Gastroesophageal sphincter (tissue), 4 donors: ENCODE measurements around the gene TCEAL4. TPM values are rescaled to one million over a fixed set of nuclear protein-coding genes. Genes with fewer than 3 reads are reported as not detected.

Experiments
- ATAC-seq: fragments of 150-250 bp; one replicate; pipeline ENCODE4 v1.9.1; 2016; ENCODE audit warnings: mild to moderate bottlenecking, moderate library complexity
- H3K27ac ChIP-seq, 4 donors: fragments of 200-600 bp; sonication (generic) in 3 of 4; 1 replicate in 3 of 4; 2 replicates in 1 of 4; pipeline ENCODE4 v1.5.1; 2016 to 2019
- H3K27me3 ChIP-seq: fragments of 200-600 bp; sonication (generic); one replicate; pipeline ENCODE4 v1.5.1; 2019
- H3K36me3 ChIP-seq, 2 donors: fragments of 200-600 bp; sonication (generic); one replicate each; pipeline ENCODE4 v1.5.1; 2019; ENCODE audit warnings: control low read depth in 1 of 2
- H3K4me1 ChIP-seq, 3 donors: fragments of 200-600 bp; sonication (generic); 1 replicate in 2 of 3; 2 replicates in 1 of 3; pipeline ENCODE4 v1.5.1; 2016 to 2019; ENCODE audit warnings: control low read depth in 2 of 3
- H3K4me3 ChIP-seq, 2 donors: fragments of 200-600 bp; sonication (generic); one replicate each; pipeline ENCODE4 v1.5.1; 2019; ENCODE audit warnings: mild to moderate bottlenecking in 1 of 2, moderate library complexity in 1 of 2
- H3K9me3 ChIP-seq, 3 donors: fragments of 200-600 bp; sonication (generic); one replicate each; pipeline ENCODE4 v1.5.1; 2017 to 2019; ENCODE audit warnings: control low read depth in 2 of 3
- EP300 ChIP-seq: sonication (generic); formaldehyde crosslinking; IDR thresholded peaks from one replicate; pipeline ENCODE4 v1.6.1; 2017; ENCODE audit warnings: antibody characterized with exemption, mild to moderate bottlenecking
- POLR2A ChIP-seq, 2 donors: fragments of 450-650 bp; IDR thresholded peaks; one replicate each; pipeline ENCODE4 v1.6.1; 2017; ENCODE audit warnings: antibody characterized with exemption in 2 of 2, mild to moderate bottlenecking in 2 of 2, moderate library complexity in 1 of 2
- POLR2AphosphoS5 ChIP-seq: sonication (generic); formaldehyde crosslinking; IDR thresholded peaks from one replicate; pipeline ENCODE4 v1.6.1; 2017; ENCODE audit warnings: antibody characterized with exemption
- WGBS, 2 donors: methylation state at CpG; one replicate each; pipeline ENCODE4 v1.1.5; 2018; ENCODE audit warnings: low coverage in 1 of 2; 5-methylcytosine and 5-hydroxymethylcytosine counted together
- total RNA-seq, 4 donors: library from RNA; depleted of rRNA; stranded (reverse); fragments of >200 nt; gene quantifications; one replicate each; pipeline ENCODE4 v1.1.0, GENCODE V29; 2016
- TF ChIP-seq, protein P1 (sequence below), 4 experiments: fragments of 200-600 bp in 2 of 4; fragments of 450-650 bp in 2 of 4; sonication (generic) in 1 of 4; IDR thresholded peaks; one replicate each; pipeline ENCODE4 v1.5.1; 2017 to 2019; ENCODE audit warnings: antibody characterized with exemption in 4 of 4, mild to moderate bottlenecking in 2 of 4, moderate library complexity in 2 of 4

Gene TCEAL4
- total RNA-seq, 4 donors from 2014 or later, result 424 to 874 (median 497) TPM

DNA sequence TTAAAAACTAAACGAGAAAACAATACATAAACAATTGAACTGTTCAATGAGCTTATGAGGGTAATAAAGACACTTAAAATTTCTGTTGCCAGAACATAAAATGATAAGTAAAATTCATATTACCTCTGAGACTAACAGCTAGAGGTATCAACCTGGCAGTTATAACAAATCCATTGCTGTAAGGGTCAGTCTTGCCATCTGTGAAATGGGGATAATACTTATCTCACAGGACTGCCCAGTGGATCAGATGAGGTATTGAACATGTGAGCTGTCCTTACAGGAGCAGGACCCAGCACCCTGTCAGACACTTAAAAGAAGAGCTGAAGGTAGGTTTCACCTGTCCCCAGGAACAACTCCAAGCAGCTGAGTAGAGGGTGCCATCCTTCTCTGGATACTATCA is 25.0 kb downstream of the TCEAL4 start:
- TF ChIP-seq POLR2AphosphoS5 (no peak), EP300 (no peak), POLR2A (IDR thresholded peaks at IDR 0.05) (no peak)
- TF ChIP-seq, protein P1, sequence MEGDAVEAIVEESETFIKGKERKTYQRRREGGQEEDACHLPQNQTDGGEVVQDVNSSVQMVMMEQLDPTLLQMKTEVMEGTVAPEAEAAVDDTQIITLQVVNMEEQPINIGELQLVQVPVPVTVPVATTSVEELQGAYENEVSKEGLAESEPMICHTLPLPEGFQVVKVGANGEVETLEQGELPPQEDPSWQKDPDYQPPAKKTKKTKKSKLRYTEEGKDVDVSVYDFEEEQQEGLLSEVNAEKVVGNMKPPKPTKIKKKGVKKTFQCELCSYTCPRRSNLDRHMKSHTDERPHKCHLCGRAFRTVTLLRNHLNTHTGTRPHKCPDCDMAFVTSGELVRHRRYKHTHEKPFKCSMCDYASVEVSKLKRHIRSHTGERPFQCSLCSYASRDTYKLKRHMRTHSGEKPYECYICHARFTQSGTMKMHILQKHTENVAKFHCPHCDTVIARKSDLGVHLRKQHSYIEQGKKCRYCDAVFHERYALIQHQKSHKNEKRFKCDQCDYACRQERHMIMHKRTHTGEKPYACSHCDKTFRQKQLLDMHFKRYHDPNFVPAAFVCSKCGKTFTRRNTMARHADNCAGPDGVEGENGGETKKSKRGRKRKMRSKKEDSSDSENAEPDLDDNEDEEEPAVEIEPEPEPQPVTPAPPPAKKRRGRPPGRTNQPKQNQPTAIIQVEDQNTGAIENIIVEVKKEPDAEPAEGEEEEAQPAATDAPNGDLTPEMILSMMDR (IDR thresholded peaks at IDR 0.05), result no peak
- Histone ChIP-seq H3K4me1 (peaks cover 0 to 12% (median 0%) of the 10 kb centered on the region in 3 donors), H3K4me3 (no peak overlapping the region), H3K36me3 (no peaks in the 10 kb centered on the region), H3K27me3 (no peaks in the 10 kb centered on the region), H3K27ac (no peak overlapping the region), H3K9me3 (no peaks in the 10 kb centered on the region)
- ATAC-seq, result no peak
- 86% methylated on average over 1 of the region's 1 CpG; no CpG with 5 or more reads in 1 of the 2 donors for WGBS, 2 donors

DNA sequence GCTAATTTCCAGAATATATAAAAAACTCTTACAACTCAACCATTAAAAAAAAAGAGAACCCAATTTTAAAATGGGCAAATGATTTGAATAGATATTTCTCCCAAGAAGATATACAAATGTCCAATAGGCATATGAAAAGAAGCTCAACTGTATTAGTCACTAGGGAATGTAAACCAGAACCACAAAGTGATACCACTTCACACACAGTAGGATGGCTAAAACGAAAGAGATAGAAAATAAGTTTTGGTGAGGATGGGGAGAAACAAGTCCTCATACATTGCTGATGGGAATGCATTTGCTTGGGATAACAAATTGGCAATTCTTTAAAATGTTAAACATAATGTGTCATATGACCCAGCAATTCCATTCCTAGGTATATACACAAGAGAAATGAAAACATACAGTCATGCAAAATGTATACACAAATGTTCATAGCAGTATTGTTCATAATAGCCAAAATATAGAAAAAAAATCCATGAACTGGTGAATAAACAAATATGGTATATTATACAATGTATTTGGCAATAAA is 28.1 kb downstream of the TCEAL4 start:
- H3K27ac ChIP-seq, result no peak overlapping the region
- no peaks in the 10 kb centered on the region for H3K36me3 ChIP-seq
- H3K9me3 ChIP-seq, result no peaks in the 10 kb centered on the region
- H3K4me3 ChIP-seq, result no peak overlapping the region
- no peak for ATAC-seq
- no peak for TF ChIP-seq EP300
- peaks cover 0 to 12% (median 0%) of the 10 kb centered on the region in 3 donors for H3K4me1 ChIP-seq
- no peaks in the 10 kb centered on the region for H3K27me3 ChIP-seq
- WGBS, 2 donors, result 50 to 77% methylated on average over 1 of the region's 1 CpG

DNA sequence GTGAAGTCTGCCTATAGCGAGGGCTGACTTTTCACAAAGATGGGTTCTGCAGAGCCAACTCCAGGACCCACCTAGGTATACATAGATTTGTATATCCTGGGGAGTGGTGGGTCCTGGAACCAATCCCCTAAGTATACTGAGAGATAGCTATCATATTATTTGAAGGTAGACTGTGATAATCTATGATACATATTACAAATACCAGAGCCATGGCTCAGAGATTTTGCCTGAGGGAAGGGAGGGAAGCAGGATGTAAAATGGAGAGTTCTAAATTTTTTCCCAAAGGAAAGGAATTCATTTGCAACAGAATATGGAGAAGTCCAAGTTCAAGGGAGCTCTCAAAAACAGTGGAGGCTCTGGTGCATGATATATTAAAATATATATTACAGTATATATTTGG is 29.7 kb downstream of the TCEAL4 start:
- no peak for ATAC-seq
- Histone ChIP-seq H3K36me3 (no peaks in the 10 kb centered on the region), H3K27ac (no peak overlapping the region), H3K9me3 (no peaks in the 10 kb centered on the region), H3K27me3 (no peaks in the 10 kb centered on the region), H3K4me3 (no peak overlapping the region), H3K4me1 (peaks cover 0 to under 1% (median 0%) of the 10 kb centered on the region in 3 donors)
- TF ChIP-seq EP300 (no peak), POLR2AphosphoS5 (no peak), POLR2A (IDR thresholded peaks at IDR 0.05) (no peak)
- TF ChIP-seq, protein P1 (IDR thresholded peaks at IDR 0.05), result no peak
- WGBS, 2 donors, result 86% methylated on average over 1 of the region's 1 CpG; no CpG with 5 or more reads in 1 of the 2 donors

DNA sequence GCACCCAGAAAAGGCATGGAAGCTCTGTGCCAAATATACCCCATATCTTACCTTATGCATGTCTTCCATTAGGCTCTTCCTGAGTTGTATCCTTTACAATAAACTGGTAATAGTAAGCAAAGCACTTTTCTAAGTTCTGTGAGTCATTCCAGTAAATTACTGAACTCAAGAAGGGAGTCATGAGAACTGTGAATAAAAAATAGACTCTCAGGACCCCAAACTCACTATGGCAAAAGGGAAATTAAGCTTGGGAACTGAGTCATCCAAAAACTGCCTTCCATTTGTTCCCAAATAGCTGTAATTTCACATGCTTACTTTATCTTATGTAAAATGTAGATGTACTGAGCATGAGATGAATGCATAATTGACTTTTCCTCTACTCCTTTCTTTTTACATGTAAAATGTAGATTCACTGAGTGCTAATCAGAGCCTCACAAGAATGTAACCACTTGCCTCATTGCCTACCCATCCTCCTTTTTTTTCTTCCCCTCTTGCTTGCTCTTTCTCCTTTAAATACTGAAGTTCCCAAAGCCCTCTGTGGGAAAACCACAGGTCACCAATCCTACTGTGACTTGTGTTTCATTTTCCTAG is 30.6 kb downstream of the TCEAL4 start:
- ATAC-seq, result no peak
- TF ChIP-seq EP300 (no peak), POLR2AphosphoS5 (no peak), POLR2A (IDR thresholded peaks at IDR 0.05) (no peak)
- TF ChIP-seq, protein P1 (IDR thresholded peaks at IDR 0.05), result no peak
- H3K27ac ChIP-seq, result no peak overlapping the region
- no peak overlapping the region for H3K4me3 ChIP-seq
- H3K27me3 ChIP-seq, result no peaks in the 10 kb centered on the region
- H3K36me3 ChIP-seq, result no peaks in the 10 kb centered on the region
- no peaks in the 10 kb centered on the region for H3K9me3 ChIP-seq
- no peaks in the 10 kb centered on the region for H3K4me1 ChIP-seq

DNA sequence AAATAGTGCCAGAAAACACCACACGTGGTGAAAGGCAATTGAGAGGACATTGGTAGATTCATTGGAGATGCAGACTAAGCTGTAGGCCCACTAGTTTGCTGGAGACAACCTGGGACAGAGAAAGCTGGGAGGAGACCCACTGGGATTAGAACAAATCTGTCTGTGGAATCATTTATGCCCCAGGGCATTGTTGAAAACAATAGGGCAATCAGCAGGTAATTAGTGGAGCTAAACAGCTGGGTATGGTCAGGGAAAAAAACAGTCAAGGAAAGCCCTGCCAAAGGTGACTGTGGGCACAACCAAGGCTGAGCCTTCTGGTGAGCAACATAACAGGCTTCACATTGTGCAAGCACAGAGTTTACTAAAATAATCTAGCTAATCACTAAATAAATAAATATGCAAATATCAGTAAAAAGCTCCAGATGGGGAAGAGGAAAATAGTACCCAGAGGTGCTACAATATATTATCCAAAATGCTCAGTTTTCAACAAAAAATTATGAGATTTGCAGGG is 31.4 kb downstream of the TCEAL4 start:
- Histone ChIP-seq H3K27me3 (no peaks in the 10 kb centered on the region), H3K9me3 (no peaks in the 10 kb centered on the region), H3K36me3 (no peaks in the 10 kb centered on the region), H3K27ac (no peak overlapping the region), H3K4me1 (no peaks in the 10 kb centered on the region), H3K4me3 (no peak overlapping the region)
- 0 to 25% methylated on average over 1 of the region's 1 CpG for WGBS, 2 donors
- ATAC-seq, result no peak
- TF ChIP-seq POLR2AphosphoS5, result no peak
- TF ChIP-seq POLR2A (IDR thresholded peaks at IDR 0.05), result no peak
- TF ChIP-seq, protein P1 (IDR thresholded peaks at IDR 0.05), result no peak
- TF ChIP-seq EP300, result no peak
